ENCODE data around the gene PNLIPRP3.

PNLIPRP3 gene

DNA sequence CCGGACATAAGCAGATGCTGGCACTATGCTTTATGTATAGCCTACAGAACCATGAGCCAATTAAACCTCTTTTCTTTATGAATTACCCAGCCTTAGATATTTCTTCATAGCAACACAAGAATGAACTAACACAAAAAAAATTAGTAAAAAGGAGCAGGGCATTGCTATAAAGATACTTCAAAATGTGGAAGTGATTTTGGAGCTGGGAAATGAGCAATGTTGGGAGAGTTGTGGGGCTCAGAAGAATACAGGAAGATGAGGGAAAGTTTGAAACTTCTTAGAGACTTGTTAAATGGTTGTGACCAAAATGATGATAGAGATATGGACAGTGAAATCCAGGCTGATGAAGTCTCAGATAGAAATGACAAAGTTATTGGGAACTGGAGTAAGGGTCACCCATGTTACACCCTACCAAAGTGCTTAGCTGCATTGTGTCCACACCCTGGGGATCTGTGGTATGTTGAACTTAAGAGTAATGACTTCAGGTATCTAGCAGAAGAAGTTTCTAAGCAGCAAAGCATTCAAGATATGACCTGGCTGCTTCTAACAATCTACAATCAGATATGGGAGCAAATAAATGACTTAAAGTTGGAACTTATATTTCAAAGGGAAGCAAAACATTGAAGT, 24.2 kb downstream of the PNLIPRP3 start:
- no peak for DNase-seq

DNA sequence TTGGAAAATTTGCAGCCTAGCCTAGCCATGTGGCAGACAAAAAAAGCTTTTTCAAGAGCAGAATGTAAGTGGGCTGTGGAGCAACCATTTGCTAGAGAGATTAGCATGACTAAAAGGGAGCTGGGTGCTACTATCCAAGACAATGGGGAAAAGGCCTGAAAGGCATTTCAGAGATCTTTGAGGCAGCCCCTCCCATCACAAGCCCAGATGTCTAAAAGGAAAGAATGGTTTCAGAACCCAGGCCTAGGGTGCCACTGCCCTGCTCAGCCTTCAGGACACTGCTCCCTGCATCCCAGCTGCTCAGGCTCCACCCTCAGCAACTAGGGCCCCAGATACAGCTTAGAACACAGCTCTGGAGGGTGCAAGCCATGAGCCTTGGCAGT, 24.7 kb downstream of the PNLIPRP3 start:
- no peak for DNase-seq

DNA sequence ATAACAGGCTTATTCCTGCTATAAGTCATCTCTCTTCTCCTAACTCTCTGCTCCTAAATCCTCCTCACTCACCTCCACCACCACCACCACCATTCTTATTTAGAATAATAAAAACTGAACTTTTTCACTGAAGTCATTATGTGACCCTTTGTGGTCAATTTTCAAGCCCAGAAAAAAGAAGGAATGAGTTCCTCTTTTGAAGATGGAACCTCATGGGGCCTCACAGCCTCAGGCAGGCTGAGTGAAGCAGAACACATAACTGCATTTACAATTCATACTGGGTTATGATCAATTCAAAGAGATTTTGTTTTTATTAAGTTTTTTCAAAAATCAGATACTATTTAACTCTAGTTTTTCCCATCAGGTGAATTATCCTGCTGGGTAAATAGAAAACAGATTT, 29.8 kb downstream of the PNLIPRP3 start:
- no peak for DNase-seq

DNA sequence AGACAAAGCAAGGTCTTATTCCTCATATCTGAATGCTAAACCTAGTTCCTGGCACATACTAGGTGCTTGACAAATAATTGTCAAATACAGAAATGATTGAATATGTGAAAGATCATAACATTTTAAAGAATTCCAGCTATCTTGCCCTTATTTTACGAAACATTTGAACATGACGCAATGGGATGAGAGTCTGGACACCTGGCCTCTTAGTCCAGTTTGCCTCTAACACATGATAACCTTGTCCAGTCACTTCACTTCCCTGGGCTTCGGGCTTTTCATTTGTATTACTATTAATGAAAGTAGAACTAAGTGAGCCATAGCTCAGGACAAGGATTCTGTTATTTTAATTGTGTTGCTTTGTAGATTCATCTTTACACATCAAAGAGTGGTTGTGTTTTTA, 32.6 kb downstream of the PNLIPRP3 start:
- DNase-seq: no peak

DNA sequence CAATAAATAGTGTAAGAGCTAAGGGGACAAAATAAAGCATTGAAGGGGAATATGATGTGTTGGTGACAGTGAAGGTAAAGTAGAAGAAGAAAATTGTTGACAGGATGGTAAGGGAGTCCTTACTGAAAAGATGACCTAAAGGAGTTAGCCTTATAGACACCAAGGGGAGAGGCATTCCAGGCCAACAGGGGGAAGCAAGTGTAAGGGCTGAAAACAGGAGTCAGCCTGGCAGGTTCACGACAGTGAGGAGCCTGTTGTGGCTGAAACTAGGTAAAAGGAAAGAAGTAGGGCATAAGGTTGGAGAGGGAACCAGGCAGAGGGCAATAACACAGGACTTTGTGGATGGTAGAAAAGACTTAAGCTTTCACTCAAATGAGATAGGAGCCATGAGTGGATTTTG, 34.0 kb downstream of the PNLIPRP3 start:
- DNase-seq: no peak

DNA sequence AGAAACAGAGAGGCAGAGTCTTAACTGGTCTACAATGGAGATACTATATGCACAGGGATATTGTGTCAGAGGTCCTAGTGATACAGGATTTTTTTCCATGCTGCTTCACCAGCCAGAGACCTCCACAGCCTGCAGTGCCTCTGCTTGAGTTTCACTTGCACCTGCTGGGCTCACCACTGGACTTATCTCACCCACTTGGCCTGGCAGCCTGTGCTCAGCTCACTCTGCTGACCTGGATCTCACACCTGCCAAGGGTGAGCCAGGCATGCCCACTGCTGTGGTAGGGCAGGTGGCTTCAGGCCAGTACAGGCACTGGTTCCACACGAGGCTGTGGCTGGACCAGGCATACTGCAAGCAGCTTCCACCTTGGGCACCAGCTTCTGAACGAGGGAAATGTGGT, 36.6 kb downstream of the PNLIPRP3 start:
- no peak for DNase-seq

DNA sequence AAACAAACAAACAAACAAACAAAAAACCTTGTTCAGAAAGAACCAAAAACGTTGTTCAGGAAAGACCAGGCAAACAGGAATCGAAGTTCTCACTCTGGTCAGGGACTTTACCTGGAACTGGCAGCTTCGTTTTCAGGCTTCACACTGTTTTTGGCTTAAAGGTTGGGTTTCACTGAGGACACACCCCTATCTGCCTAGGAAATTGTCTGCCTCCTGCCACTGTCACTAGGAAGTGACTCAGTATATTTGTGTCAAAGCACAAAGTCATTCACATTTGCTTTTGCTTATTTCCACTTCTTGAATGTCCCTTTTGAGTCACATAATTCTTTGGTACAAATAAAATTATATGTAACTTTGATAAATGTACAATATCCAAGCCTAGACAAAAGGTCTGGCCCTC, 37.9 kb downstream of the PNLIPRP3 start:
- DNase-seq: no peak

DNA sequence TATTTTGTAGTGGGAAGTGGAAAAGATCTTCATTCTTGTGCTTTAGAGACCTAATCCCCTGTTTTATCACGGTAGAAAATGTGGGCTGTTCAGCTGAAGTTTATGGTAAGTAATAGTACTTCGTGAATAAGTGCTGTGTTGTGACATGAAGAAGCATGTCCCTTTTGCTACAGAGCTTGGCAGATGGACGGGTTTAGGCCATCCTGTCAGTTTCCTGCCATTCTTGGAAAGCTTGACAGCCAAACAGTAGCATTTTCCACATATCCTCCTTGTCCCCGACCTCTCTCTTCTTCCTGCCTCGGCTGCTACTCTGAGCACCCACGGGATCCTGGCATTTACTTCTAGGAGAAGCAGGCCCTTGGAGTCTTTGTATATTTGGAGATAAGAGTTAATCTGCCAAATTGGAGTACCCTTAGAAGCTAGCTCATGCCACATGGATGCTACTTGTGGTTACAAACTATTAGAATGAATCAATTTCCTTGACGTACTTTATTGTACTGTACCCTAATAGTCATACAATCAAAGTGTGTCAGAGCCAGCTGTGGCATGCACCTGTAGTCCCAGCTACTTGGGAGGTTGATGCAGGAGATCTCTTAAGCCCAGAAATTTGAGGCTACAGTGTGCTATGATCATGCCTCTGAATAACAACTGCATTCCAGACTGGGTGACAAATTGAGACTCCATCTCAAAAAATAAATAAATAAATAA, 39.2 kb downstream of the PNLIPRP3 start:
- DNase-seq: no peak

DNA sequence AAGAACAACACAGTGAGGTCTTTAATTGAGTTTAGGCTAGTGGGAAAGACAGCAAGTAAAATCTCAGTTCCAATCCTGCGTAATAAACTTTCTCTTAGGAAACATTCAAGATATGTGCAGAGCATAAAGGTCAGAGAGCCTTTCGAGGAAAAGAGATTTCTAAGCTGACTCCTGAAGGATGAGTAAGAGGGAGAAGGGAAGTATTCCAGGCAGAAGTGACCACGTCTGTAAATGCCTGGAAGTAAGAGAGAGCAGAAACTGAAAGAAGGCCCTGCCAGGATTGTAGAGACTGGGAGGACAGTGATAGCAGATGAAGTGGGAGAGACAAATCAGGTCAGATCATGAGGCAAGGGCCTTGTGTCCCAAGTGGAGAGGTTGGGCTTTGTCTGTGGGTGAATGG, 41.8 kb downstream of the PNLIPRP3 start:
- no peak for DNase-seq

DNA sequence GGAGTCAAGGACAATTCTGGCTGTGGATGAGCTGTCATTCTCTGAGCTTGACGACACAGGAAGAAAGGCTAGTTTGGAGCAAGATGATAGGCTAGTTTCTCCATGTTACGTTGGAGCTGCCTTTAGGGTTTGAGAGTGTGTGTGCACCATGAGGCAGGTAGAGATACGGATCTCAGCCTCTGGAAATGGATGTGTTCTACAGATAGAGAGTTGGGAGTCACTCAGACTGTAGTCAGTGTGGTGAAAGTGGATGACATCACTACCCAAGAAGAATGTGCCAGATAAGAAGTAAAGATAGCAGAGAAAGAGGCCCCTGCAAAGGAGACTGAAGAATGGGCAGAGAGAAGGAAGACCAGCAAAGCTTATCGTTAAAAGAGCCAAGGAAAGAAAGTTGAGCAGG, 42.4 kb downstream of the PNLIPRP3 start:
- no peak for DNase-seq

DNA sequence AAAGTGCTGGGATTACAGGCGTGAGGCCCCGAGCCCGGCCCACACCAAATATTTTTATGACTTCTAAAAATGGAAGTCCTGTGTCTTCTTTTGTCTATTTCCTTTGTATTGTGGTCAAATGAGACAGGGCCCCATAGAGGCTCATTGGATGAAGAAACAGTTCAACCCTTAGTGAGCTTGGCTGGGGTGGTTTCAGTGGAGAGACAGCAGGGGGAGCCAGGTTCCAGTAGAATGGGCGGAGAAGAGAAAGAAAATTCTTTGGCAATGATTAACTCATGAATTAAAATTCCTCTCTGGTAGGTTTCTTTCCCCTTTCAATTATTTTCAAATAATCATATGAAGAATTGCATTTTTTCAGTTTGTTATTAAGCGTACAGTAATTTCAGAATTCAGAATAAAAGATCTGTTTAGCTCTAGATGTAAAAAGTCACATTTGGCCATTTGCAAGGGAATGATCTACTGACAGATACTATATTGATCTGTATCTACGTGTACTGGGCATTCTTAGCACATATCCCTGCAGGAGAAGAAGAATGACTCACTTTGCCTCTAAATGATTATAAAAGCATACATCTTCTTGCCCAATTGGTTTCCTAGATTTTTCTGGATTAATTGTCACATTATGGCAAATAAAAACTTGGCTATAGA, 43.2 kb downstream of the PNLIPRP3 start:
- DNase-seq: no peak

DNA sequence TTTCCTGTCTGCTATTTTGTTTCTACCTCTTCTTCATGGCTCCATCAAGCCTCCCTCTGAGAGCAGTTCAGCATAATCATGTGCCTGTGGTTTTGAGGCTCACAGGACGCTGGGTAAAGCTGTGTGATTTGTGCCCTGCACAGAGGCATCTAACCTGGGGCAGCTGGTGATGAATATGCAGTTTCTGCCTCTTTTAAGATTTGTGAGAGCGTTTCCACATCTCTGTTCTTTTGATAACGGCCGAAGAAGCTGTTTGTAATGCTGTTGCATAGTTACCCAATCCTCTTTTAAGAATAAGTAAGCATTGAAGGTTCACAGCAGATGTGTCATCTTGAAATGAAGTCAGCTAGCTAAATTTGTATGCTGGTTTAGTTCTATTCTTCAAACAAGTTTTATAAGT, 45.2 kb downstream of the PNLIPRP3 start:
- no peak for DNase-seq

DNA sequence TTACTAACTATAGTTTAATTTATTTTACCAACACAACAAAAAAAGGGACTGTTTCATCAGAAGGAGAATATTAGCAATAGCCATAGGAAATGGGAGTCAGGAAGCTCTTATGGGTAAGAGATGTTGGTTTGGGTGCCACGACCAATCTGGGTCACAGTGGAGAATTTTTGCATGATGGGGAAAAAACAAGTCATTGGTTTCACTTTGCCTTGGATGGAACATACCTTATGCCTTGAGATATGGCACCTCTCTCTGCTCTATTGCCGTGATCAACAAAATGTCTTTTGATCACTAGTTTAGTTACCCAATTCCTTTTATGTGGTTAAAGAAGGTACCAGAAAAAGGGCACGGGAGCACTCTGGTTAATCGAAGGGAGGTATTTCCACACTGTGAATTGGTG, 48.2 kb downstream of the PNLIPRP3 start:
- no peak for DNase-seq

DNA sequence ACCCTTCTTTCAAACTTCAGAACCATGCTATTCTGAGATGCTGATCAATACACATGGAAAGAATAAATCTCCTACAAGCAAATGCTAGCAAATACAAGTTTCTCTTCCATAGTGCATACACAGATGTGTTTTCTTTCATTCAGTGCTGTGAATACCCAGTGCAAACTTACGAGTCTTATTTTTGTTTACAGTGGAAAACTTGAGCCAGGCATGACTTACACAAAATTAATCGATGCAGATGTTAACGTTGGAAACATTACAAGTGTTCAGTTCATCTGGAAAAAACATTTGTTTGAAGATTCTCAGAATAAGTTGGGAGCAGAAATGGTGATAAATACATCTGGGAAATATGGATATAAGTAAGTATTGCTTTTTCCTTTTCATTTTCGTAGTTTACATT, 48.8 kb downstream of the PNLIPRP3 start:
- no peak for DNase-seq

DNA sequence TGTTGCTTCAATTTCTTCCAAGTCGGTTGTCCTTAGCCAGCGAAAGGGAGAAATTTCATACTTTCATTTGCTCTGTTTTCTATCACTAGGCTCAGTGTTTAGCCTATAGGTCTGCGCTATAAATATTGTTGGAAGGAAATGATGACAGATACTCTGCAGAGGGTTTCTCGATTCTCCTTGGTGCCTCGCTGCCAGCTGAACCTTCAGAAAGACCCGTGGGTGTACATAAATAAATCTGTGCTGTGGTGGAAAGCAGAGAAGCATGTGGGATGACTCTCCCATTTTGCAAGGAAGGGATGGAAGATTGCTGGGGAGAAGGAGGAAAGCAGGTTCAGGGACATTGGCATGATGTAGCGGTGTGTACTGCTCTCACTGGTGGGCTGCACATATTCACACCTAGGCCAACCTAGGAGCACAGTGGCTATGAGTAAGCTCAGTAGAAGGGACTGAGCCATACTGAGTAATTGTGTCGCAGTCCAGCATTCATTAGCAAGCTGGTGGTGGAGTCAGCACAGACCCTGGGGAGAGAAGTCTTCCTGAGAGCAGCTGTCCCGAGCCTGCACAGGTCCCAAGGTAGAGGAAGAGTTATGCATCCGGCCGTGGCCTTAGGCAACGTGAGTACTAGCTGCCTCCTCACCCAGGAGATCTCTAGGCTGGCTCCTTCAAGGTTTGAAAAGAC, 50.5 kb downstream of the PNLIPRP3 start:
- no peak for DNase-seq

DNA sequence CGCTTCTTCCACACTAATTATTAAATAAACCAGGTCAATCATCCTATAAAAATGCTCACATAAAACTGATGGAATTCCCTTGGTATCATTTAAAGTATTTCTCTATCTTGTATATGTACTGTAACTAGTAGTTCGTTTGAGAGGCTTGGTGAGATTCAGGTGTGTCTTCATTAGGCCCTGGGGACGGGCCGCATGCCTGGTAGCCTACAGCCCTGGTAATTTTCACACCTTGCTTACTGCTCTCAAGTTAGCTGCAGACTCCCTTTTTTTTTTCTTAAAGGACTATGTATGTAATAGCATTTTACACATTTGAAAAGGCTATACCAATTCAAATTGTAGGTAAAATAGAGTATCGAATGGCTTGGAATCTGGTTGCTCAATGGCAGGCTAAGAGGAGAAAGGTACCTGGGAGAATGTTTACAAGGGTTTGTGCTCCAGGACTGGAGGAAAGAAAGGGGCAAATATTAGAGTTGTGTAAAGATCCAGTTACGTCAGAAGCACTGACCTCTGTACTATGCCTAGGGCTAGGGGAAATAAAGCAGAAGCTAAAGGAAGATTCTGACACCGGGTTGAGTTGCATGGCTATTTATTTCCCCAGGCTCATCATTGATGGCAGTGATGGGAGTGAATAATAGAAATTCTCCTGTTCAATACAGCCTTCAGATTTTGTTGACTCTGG, 59.3 kb downstream of the PNLIPRP3 start:
- DNase-seq: no peak

DNA sequence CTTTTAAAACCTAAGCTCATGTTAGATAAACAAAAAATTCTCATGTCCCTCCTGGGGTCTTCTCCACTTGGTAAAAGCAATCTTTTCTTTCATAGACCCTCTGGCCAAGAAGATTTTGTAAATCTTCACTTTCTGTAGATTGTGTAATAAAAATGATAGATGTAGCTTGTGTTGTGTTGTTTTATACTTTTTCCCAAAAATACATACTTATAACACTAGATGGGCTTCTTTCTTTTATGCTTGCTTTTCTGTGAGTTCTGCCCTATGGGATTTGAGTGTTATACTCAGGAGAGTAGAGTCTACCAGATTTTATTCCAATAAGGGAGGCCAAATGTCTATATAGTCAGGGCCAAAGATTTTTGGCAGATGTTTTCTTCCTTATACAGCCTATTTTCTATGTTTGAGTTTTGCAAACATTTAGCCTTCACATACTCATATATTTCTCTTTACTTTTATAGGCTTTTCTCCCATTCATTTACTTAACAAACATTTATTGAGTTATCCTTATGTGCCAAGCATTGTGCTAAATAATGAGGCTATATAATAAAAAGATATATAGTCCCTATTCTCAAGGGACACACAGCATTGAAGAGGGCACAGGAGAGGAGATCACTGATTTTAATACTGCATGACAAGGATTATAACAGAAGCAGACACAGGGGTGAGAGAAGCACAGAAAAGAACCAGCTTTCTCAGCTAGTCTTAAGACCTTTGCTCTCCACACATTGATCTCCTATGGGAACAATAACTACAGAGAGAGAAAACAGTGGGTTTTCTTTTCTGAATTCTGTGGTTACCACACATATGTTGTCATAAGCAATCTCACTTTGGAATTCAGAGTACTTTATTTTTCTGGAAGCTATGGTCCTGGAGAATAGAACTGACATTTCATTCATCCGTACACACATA, 60.1 kb downstream of the PNLIPRP3 start:
- DNase-seq: no peak

DNA sequence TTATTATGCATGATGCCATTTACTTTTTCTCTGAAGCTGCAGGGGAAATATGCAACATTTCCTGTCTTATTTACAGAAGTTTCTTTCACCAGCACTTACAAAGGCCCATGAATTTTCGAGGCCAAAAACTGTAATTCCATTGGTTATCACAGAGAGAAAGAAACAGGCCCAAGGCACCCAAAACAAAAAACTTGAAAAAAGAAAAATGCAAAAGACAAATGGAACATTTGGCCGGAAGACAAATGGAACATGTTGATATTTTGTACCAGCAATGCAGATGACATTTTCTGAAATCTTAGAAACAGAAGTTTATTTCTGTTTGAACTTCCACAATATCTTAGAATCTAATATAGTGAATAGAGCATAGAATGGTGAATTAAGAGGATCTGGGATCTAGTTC, 61.8 kb downstream of the PNLIPRP3 start:
- no peak for DNase-seq

DNA sequence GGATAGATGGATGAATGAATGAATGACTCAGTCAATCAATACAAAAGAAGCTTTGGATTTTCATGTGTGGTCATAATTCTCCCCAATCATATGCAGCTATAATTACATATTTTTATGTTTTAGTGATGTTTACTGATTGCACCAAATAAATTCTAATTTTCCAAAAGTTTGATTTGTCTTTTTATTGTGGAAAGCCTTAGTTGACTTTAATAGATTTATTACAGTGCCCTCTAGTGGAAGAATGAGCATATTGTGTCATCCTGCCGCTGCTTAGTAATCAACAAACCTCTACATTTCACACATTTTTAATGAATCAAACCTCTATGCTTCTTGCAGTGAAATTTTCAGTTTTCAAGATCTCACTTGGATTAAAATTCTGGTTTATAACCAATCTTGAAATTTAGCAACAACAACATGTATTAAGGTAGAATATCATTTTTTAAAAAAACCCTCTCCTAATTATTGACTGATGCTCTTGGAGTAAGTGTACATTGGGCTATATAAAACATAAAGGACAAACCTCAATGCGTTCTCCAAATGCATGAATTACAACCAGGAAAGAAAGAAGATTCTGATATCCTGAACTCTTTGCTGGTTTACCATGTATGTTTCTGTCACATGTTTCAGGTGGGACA, 62.5 kb downstream of the PNLIPRP3 start:
- DNase-seq: no peak

DNA sequence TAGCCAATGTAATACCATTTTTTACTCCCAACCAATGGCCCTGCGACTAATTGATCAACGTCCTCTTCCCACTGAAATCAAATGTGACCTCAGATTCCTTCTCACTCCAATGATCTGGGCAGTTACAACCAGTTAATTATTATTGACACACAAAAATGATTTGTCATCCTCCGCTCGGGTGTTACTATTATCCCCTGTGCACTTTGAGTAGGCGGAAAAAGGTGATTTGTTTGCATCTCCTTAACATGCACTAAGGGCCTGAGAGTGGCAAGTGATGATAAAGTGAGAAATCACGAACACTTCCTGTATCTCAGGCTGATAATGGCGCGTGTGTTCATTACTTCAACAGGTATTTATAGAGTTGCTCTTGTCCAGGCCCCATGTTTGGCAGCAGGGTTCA, 77.1 kb downstream of the PNLIPRP3 start:
- no peak for DNase-seq

DNA sequence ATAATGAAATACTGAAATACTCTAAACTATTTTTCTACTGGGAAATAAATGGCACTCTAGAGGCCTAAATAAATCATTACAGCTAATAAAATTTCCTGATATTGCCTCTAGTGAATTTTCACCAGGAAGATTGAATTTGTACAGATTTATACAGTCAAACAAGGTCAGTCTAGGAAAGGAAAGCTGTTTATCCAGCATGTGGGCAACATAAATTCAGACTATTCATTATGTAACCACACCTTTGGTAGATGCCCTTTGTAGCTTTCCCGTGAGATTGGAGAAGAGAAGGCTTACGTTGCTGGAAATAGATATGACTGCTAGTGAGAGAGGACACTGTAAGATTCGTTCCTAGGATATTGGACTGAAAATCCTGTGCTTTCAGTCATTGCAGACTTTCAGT, 82.9 kb downstream of the PNLIPRP3 start:
- no peak for DNase-seq

DNA sequence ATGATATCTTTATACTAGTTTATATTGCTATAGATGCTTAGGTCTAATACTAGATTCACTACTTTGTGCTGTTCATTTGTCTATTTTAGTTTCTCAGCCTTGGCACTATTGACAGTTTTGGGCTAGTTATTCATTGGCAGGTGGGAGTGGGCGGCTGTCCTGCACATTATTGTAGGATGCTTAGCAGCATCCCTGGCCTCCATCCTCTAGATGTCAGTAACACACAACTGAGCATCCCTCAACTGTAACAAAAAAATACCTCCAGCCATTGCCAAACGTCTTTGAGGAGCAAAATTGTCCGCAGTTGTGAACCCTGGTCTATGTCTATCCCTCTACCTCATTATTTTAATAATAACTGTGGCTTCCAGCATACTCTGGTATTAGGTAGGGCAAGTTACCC, 83.7 kb downstream of the PNLIPRP3 start:
- no peak for DNase-seq
